Measurements from ENCODE around the gene IQCC. TPM values are rescaled to one million over a fixed set of nuclear protein-coding genes. Genes with fewer than 3 reads are reported as not detected.

Gene IQCC
- total RNA-seq, 6 experiments from 2014 or later = 0.27 to 0.87 (median 0.41) TPM

GRCh38 chr1:32224285-32224684, 18.8 kb downstream of the IQCC start:
- ATAC-seq = peak; percentile 50 to 73 (median 60)
- peaks cover 0 to 30% (median 15%) of the 10 kb centered on the region in 4 donors for H3K4me1 ChIP-seq
- no peak for TF ChIP-seq CTCF (IDR thresholded peaks at IDR 0.05)
- no peak for TF ChIP-seq POLR2A (IDR thresholded peaks at IDR 0.05)
- H3K27me3 ChIP-seq = no peaks in the 10 kb centered on the region
- intact Hi-C loops (cut with DNase I) = no loop called here
- no peaks in the 10 kb centered on the region for H3K9me3 ChIP-seq
- 31% methylated on average over 4 of the region's 4 CpGs for WGBS (ENCODE audit: insufficient coverage, low coverage, low lambda C conversion rate, missing lambda C conversion rate)
- peaks cover 0 to 47% (median 24%) of the 10 kb centered on the region in 4 donors for H3K36me3 ChIP-seq
- DNase-seq = no peak
- no peak overlapping the region for H3K4me3 ChIP-seq
- H3K27ac ChIP-seq = peak overlapping the region in 2 of 3 donors; percentile 74 to 81

GRCh38 chr1:32228771-32229170, 23.3 kb downstream of the IQCC start:
- intact Hi-C loops (cut with DNase I) = no loop called here
- Histone ChIP-seq H3K4me1 (peaks cover 0 to 11% (median 3%) of the 10 kb centered on the region in 4 donors), H3K27ac (no peak overlapping the region), H3K4me3 (no peak overlapping the region), H3K36me3 (peaks cover 0 to 74% (median 39%) of the 10 kb centered on the region in 4 donors), H3K27me3 (no peaks in the 10 kb centered on the region), H3K9me3 (no peaks in the 10 kb centered on the region)
- ATAC-seq (no peak), DNase-seq (no peak)
- 83% methylated on average over 2 of the region's 3 CpGs for WGBS (ENCODE audit: insufficient coverage, low coverage, low lambda C conversion rate, missing lambda C conversion rate)
- no peak for TF ChIP-seq POLR2A (IDR thresholded peaks at IDR 0.05)
- no peak for TF ChIP-seq CTCF (IDR thresholded peaks at IDR 0.05)

- Histone ChIP-seq H3K9me3 (no peaks in the 10 kb centered on the region), H3K27ac (no peak overlapping the region), H3K4me1 (no peaks in the 10 kb centered on the region), H3K4me3 (no peak overlapping the region), H3K27me3 (no peaks in the 10 kb centered on the region), H3K36me3 (peaks cover 0 to 51% (median 26%) of the 10 kb centered on the region in 4 donors)
- no CpG with 5 or more reads among the region's 5 CpGs for WGBS (ENCODE audit: insufficient coverage, low coverage, low lambda C conversion rate, missing lambda C conversion rate)
- ATAC-seq (peak in 1 of 4 donors; percentile 10), DNase-seq (no peak)
- TF ChIP-seq CTCF (IDR thresholded peaks at IDR 0.05) (no peak), POLR2A (IDR thresholded peaks at IDR 0.05) (no peak)
- intact Hi-C loops (cut with DNase I) = loop anchor here in 1 of 2 donors (10.0 kb wide), 1 partner anchor 73 kb away; no protein-coding TSS in a partner anchor
These were observed 26.5 kb downstream of the IQCC start for GRCh38 chr1:32231843-32232432.

- Histone ChIP-seq H3K27me3 (no peaks in the 10 kb centered on the region), H3K36me3 (peaks cover 0 to 43% (median 23%) of the 10 kb centered on the region in 4 donors), H3K4me3 (no peak overlapping the region), H3K4me1 (no peaks in the 10 kb centered on the region), H3K27ac (no peak overlapping the region), H3K9me3 (no peaks in the 10 kb centered on the region)
- ATAC-seq (no peak), DNase-seq (no peak)
- TF ChIP-seq POLR2A (IDR thresholded peaks at IDR 0.05) = no peak
- TF ChIP-seq CTCF (IDR thresholded peaks at IDR 0.05) = no peak
- intact Hi-C loops (cut with DNase I) = loop anchor here in 1 of 2 donors (10.0 kb wide), 1 partner anchor 72 kb away; no protein-coding TSS in a partner anchor
- 80% methylated on average over 7 of the region's 8 CpGs for WGBS (ENCODE audit: insufficient coverage, low coverage, low lambda C conversion rate, missing lambda C conversion rate)
These were observed 27.3 kb downstream of the IQCC start for GRCh38 chr1:32232558-32233304.

Measured in right lobe of liver (tissue), 6 donors.